Measurements from ENCODE around the gene TBXAS1. TPM values are rescaled to one million over a fixed set of nuclear protein-coding genes. Genes with fewer than 3 reads are reported as not detected.

Gene TBXAS1
- total and polyA plus RNA-seq, 2 donors (not counting 3 experiments of a cell fraction or from before 2014, with no cell fraction given) = 2.1 to 4.3 TPM

GRCh38 chr7:139807009-139807408, 22.1 kb upstream of the TBXAS1 start:
- dilution Hi-C loops (cut with MboI; ENCODE audit: extremely low pct_ligation_motif_present, low sequenced_read_pairs) = no loop called here
- ChIA-PET POLR2A (no interaction called here), CTCF (no interaction called here)
- no peak overlapping the region for H3K4me2 ChIP-seq (ENCODE audit: insufficient read depth, low read length)
- no peaks in the 10 kb centered on the region for H4K20me1 ChIP-seq (replicated peaks; ENCODE audit: control insufficient read depth, extremely low read depth, insufficient read depth, low read length)
- no peak overlapping the region for H2AFZ ChIP-seq (ENCODE audit: low read depth, low read length)
- no peaks in the 10 kb centered on the region for H3K36me3 ChIP-seq (ENCODE audit: control insufficient read depth in 2 of 2, extremely low read depth in 1 of 2, insufficient read depth in 2 of 2, low read length in 2 of 2)
- no peaks in the 10 kb centered on the region for H3K4me1 ChIP-seq (ENCODE audit: control insufficient read depth, extremely low read depth, insufficient read depth, low read length)
- DNase-seq (ENCODE audit: low read depth, low spot score) (no peak), FAIRE-seq (no peak)
- TF ChIP-seq GATA2 (IDR thresholded peaks at IDR 0.05; ENCODE audit: insufficient read depth, insufficient read length, low read depth, low read length) (no peak), JUN (IDR thresholded peaks at IDR 0.05; ENCODE audit: borderline replicate concordance, insufficient read depth, insufficient read length, low read depth) (no peak), EZH2 (IDR thresholded peaks at IDR 0.05; ENCODE audit: borderline replicate concordance, low read depth, low read length, severe bottlenecking) (no peak), MYC (IDR thresholded peaks at IDR 0.05; ENCODE audit: low read depth, low read length) (no peak), POLR2AphosphoS5 (IDR thresholded peaks at IDR 0.05; ENCODE audit: insufficient read depth, low read depth, low read length) (no peak), FOS (IDR thresholded peaks at IDR 0.05; ENCODE audit: borderline replicate concordance, insufficient read depth, low read length) (no peak), MAX (IDR thresholded peaks at IDR 0.05; ENCODE audit: insufficient read depth, insufficient read length) (no peak)
- H3K4me3 ChIP-seq (replicated peaks in 1 of 3; ENCODE audit: insufficient read depth in 1 of 3, low read depth in 1 of 3, low read length in 3 of 3) = no peak overlapping the region
- H3K9me3 ChIP-seq (replicated peaks; ENCODE audit: control insufficient read depth, insufficient read depth, low read length) = no peaks in the 10 kb centered on the region
- no peaks in the 10 kb centered on the region for H3K9me1 ChIP-seq (replicated peaks; ENCODE audit: control insufficient read depth, extremely low read depth, insufficient read depth, low read length)
- BruUV-seq (replicated peaks) = no TSS peak
- no peak overlapping the region for H3K9ac ChIP-seq (replicated peaks; ENCODE audit: extremely low read depth, insufficient read depth, low read length)
- no peaks in the 10 kb centered on the region for H3K79me2 ChIP-seq (ENCODE audit: control insufficient read depth, insufficient read depth, low read length)
- H3K27ac ChIP-seq (ENCODE audit: insufficient read depth, low read depth, low read length) = no peak overlapping the region
- intact Hi-C loops (cut with micrococcal nuclease) = no loop called here
- peaks cover 3 to 11% of the 10 kb centered on the region in 2 experiments for H3K27me3 ChIP-seq (ENCODE audit: control insufficient read depth in 2 of 2, insufficient read depth in 2 of 2, low read length in 2 of 2)

- no peaks in the 10 kb centered on the region for H3K9me3 ChIP-seq (replicated peaks; ENCODE audit: control insufficient read depth, insufficient read depth, low read length)
- no TSS peak for BruUV-seq (replicated peaks)
- H3K9ac ChIP-seq (replicated peaks; ENCODE audit: extremely low read depth, insufficient read depth, low read length) = no peak overlapping the region
- POLR2A ChIA-PET = no interaction called here
- DNase-seq (ENCODE audit: low read depth, low spot score) = no peak
- CTCF ChIA-PET = no interaction called here
- TF ChIP-seq POLR2A (IDR thresholded peaks at IDR 0.05; ENCODE audit: low read depth, low read length) = no peak
- TF ChIP-seq POLR2AphosphoS5 (IDR thresholded peaks at IDR 0.05; ENCODE audit: insufficient read depth, low read depth, low read length) = no peak
- TF ChIP-seq GATA2 (IDR thresholded peaks at IDR 0.05; ENCODE audit: insufficient read depth, insufficient read length, low read depth, low read length) = no peak
- no peak for TF ChIP-seq CTCF (IDR thresholded peaks at IDR 0.05; ENCODE audit: extremely low read depth in 1 of 2, insufficient read depth in 1 of 2, low read depth in 1 of 2, low read length in 2 of 2)
- TF ChIP-seq JUN (IDR thresholded peaks at IDR 0.05; ENCODE audit: borderline replicate concordance, insufficient read depth, insufficient read length, low read depth) = no peak
- TF ChIP-seq EZH2 (IDR thresholded peaks at IDR 0.05; ENCODE audit: borderline replicate concordance, low read depth, low read length, severe bottlenecking) = no peak
- TF ChIP-seq FOS (IDR thresholded peaks at IDR 0.05; ENCODE audit: borderline replicate concordance, insufficient read depth, low read length) = no peak
- no peak for TF ChIP-seq MAX (IDR thresholded peaks at IDR 0.05; ENCODE audit: insufficient read depth, insufficient read length)
- no peak for TF ChIP-seq MYC (IDR thresholded peaks at IDR 0.05; ENCODE audit: low read depth, low read length)
- dilution Hi-C loops (cut with MboI; ENCODE audit: extremely low pct_ligation_motif_present, low sequenced_read_pairs) = no loop called here
- H3K4me1 ChIP-seq (ENCODE audit: control insufficient read depth, extremely low read depth, insufficient read depth, low read length) = no peaks in the 10 kb centered on the region
- no peak overlapping the region for H2AFZ ChIP-seq (ENCODE audit: low read depth, low read length)
- H3K4me2 ChIP-seq (ENCODE audit: insufficient read depth, low read length) = no peak overlapping the region
- no peaks in the 10 kb centered on the region for H4K20me1 ChIP-seq (replicated peaks; ENCODE audit: control insufficient read depth, extremely low read depth, insufficient read depth, low read length)
- H3K9me1 ChIP-seq (replicated peaks; ENCODE audit: control insufficient read depth, extremely low read depth, insufficient read depth, low read length) = no peaks in the 10 kb centered on the region
- no peak overlapping the region for H3K4me3 ChIP-seq (replicated peaks in 1 of 3; ENCODE audit: insufficient read depth in 1 of 3, low read depth in 1 of 3, low read length in 3 of 3)
- intact Hi-C loops (cut with micrococcal nuclease) = no loop called here
- peaks cover 3 to 11% of the 10 kb centered on the region in 2 experiments for H3K27me3 ChIP-seq (ENCODE audit: control insufficient read depth in 2 of 2, insufficient read depth in 2 of 2, low read length in 2 of 2)
- no peaks in the 10 kb centered on the region for H3K79me2 ChIP-seq (ENCODE audit: control insufficient read depth, insufficient read depth, low read length)
- H3K36me3 ChIP-seq (ENCODE audit: control insufficient read depth in 2 of 2, extremely low read depth in 1 of 2, insufficient read depth in 2 of 2, low read length in 2 of 2) = no peaks in the 10 kb centered on the region
- no peak for FAIRE-seq
- H3K27ac ChIP-seq (ENCODE audit: insufficient read depth, low read depth, low read length) = no peak overlapping the region
Measured at GRCh38 chr7:139808427-139808826, 20.6 kb upstream of the TBXAS1 start.
